GM19324 (cell line): ENCODE results near the gene ZBTB24.

ENCODE experiments used
- ATAC-seq: cut with Tn5 transposase; IDR thresholded peaks from one replicate; pipeline ENCODE4 v1.9.1; 2021; ENCODE audit warnings: mild to moderate bottlenecking, moderate library complexity; ENCODE audit not compliant: unreplicated experiment, low FRiP score

ZBTB24 gene

DNA sequence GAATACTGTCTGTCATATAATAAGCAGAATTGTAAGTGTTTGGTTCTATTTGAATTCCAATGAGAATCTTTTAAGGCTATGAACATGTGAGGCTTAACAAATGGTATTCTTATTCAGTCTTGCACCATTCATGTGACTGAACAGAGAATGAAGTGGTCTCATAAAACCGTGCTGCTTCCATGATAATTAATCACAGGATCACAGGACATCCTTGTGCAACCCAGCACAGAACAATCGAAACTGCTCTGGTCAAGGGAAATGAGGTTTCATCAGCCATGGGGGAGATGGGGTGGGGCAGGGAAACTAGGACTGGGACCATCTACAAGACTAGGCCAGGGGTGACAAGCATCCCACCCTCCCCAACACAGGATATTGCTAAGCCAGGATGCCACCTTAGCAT, 48.6 kb downstream of the ZBTB24 start:
- no peak for ATAC-seq

DNA sequence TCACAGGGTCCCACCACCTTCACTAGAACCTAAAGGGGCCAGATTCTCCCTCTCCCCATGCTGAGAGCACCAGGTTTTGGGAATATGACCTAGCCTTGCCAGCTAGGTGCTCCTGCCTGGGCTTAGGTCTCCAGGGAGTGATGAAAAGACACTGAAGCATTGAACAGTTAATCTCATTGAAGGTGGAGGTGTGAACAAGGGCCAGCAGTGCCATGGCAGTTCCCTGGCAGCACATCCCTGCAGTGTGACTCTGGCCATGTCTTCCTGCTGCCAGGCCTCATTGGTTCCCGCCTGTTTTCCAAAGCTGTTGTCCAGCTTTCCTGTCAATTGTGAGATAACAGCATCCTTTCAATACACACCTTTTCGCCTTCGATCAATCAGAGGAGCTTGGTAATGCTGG, 53.5 kb downstream of the ZBTB24 start:
- no peak for ATAC-seq

DNA sequence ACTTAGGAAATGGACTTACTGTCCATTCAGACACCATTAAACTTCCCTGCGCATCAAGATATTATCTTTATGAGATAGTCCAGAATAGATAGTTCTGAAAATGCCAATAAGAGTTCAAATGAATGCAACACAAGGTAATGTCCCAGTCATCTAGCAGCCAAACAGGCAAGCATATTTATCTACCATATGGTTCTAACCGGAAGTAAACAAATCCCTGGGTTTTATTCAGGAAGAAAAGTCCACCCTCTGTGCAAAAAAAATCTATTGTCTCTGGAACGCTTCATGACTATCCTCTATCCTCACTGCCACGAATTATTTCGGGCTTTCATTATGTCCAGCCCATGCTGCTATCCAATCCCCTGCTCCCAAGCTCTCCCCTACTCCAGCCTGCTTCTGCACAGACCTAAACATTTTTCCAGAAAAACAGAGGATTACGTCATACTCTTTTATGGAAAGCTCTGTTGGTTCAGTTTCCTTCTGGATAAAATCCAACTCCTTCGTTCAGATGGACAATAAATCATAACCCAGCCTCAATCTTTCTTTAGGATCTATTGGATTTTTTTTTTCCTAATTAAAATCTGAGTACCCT, 54.0 kb downstream of the ZBTB24 start:
- ATAC-seq = no peak

DNA sequence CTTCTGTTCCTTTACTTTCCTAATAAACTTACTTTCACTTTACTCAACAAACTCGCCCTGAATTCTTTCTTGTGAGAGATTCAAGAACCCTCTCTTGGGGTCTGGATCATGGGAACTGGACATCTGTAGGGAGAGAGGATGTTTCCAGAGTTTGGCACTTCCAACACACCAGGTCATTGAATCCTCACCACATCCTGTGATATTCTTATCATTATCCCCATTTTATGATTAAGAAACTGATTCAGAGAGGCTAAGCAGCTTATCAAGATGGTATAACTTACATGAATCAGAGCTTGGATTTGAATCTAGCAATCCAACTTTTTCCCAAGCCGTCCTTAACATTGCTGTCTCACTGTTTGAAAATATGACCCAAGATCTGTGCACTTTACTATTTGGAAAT, 58.1 kb downstream of the ZBTB24 start:
- ATAC-seq = no peak

DNA sequence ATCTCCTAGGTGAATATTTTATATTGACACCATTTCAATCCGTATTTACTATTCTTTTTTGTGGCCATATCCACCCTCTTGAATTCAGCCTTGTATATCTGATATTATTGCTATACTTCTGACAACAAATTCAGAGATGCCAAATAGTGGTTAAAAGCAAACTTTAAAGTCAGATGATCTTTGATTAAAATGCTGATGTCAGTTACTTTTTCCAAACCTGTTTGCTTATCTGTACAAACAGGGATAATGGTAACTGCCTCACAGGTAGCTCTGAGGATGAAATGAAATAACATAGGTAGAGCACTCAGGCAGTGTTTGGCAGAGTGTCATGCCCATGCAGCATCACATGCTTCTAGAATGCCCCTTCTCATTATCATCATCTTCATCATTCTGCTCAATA, 61.8 kb downstream of the ZBTB24 start:
- no peak for ATAC-seq

DNA sequence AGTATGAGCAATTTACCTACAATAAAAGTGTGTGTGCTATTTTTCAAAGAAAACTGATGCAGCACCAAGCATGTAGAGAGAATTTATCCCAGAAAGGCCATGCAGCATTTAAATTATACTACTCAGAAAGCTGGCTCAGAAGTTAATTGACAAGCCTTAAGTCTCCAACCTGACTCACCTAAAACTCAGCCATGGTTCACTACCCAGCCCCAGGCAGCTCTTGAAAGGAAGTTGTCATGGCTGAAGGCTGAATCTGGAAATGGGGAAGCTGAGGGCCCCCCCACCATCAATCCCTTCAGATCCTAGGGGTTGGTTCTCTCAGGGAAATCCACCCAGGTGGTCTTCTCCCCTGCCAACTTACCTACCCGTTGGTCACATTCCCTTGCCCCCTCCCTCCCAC, 62.3 kb downstream of the ZBTB24 start:
- no peak for ATAC-seq

DNA sequence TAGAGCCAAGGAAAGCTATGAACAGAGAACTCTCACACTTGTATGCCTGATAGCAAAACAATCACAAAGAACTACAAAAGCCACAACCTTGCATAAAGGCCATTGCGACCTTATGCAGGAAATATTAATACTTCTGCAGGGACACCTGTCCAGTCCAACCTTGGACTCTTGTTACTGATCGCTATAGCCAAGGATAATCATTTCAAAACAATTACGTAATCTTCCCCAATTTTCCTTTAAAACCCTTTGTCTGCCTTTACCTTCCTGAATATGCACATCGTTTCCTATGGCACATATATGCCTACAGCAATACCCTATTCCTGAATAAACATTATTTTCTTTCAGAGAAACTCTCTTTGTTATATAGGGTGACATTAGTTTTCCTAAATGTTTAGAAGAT, 65.4 kb downstream of the ZBTB24 start:
- no peak for ATAC-seq
